ENCODE measurements around the gene KCTD8.
"Not testable (repeated sequence)": the region's sequence is repeated elsewhere in the genome, so short reads cannot be mapped to it uniquely, and the experiment has no call there.

DNA sequence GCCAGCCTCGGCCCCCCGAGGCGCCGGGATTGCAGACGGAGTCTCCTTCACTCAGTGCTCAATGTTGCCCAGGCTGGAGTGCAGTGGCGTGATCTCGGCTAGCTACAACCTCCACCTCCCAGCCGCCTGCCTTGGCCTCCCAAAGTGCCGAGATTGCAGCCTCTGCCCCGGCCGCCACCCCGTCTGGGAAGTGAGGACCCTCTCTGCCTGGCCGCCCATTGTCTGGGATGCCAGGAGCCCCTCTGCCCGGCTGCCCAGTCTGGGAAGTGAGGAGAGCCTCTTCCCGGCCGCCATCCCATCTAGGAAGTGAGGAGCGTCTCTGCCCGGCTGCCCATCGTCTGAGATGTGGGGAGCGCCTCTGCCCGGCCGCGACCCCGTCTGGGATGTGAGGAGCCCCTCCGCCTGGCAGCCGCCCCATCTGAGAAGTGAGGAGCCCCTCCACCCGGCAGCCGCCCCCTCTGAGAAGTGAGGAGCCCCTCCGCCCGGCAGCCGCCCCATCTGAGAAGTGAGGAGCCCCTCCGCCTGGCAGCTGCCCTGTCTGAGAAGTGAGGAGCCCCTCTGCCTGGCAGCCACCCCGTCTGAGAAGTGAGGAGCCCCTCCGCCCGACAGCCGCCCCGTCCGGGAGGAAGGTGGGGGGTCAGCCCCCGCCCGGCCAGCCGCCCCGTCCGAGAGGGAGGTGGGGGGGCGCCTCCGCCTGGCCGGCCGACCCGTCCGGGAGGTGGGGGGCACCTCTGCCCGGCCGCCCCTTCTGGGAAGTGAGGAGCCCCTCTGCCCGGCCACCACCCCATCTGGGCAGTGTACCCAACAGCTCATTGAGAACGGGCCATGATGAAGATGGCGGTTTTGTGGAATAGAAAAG, 266.9 kb downstream of the KCTD8 start:
- not testable (repeated sequence) for TF ChIP-seq POLR2A (IDR thresholded peaks at IDR 0.05)
- TF ChIP-seq, protein P1, sequence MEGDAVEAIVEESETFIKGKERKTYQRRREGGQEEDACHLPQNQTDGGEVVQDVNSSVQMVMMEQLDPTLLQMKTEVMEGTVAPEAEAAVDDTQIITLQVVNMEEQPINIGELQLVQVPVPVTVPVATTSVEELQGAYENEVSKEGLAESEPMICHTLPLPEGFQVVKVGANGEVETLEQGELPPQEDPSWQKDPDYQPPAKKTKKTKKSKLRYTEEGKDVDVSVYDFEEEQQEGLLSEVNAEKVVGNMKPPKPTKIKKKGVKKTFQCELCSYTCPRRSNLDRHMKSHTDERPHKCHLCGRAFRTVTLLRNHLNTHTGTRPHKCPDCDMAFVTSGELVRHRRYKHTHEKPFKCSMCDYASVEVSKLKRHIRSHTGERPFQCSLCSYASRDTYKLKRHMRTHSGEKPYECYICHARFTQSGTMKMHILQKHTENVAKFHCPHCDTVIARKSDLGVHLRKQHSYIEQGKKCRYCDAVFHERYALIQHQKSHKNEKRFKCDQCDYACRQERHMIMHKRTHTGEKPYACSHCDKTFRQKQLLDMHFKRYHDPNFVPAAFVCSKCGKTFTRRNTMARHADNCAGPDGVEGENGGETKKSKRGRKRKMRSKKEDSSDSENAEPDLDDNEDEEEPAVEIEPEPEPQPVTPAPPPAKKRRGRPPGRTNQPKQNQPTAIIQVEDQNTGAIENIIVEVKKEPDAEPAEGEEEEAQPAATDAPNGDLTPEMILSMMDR (IDR thresholded peaks at IDR 0.05) = not testable (repeated sequence)
